SK-N-SH treated with all-trans-retinoic acid at 6 μM for 48 hours (cell line): ENCODE data around the gene MBNL2.
A peak's percentile ranks its signal among the peaks of the same experiment; 100 is the strongest.

Experiments
- ATAC-seq: fragments of 200-7000 bp; cut with Tn5 transposase; 3 replicates; pipeline ENCODE4 v1.9.1; 2020; ENCODE audit warnings: mild to moderate bottlenecking, moderate library complexity
- ARNTL ChIP-seq: fragments of 450-650 bp; formaldehyde crosslinking; IDR thresholded peaks from 2 replicates; pipeline ENCODE4 v1.5.0; 2020; ENCODE audit warnings: low read depth, mild to moderate bottlenecking, moderate library complexity, borderline replicate concordance
- BACH2 ChIP-seq: fragments of 250-450 bp; sonication (Bioruptor Pico); IDR thresholded peaks from 2 replicates; pipeline ENCODE4 v1.9.0; 2021; ENCODE audit warnings: mild to moderate bottlenecking, borderline replicate concordance
- CREB5 ChIP-seq: fragments of 250-450 bp; sonication (Bioruptor Pico); IDR thresholded peaks from 2 replicates; pipeline ENCODE4 v1.5.1; 2020; ENCODE audit warnings: low read depth, mild to moderate bottlenecking, moderate library complexity
- CSDC2 ChIP-seq: fragments of 250-450 bp; sonication (Bioruptor Pico); IDR thresholded peaks from 2 replicates; pipeline ENCODE4 v1.5.0; 2020; ENCODE audit warnings: mild to moderate bottlenecking, moderate library complexity
- ESRRG ChIP-seq: fragments of 250-450 bp; sonication (Bioruptor Pico); IDR thresholded peaks from 2 replicates; pipeline ENCODE4 v1.6.1; 2021; ENCODE audit warnings: mild to moderate bottlenecking
- ISL1 ChIP-seq: fragments of 250-450 bp; sonication (Bioruptor Pico); IDR thresholded peaks from 2 replicates; pipeline ENCODE4 v2.1.2; 2022; ENCODE audit warnings: mild to moderate bottlenecking, moderate library complexity
- OSR1 ChIP-seq: fragments of 250-450 bp; sonication (Bioruptor Pico); IDR thresholded peaks from 2 replicates; pipeline ENCODE4 v1.8.0; 2022; ENCODE audit warnings: moderate library complexity, mild to moderate bottlenecking, inconsistent platforms
- PPARA ChIP-seq: fragments of 250-450 bp; sonication (Bioruptor Pico); IDR thresholded peaks from 2 replicates; pipeline ENCODE4 v1.5.0; 2020; ENCODE audit warnings: mild to moderate bottlenecking, borderline replicate concordance
- SNAI2 ChIP-seq: fragments of 250-450 bp; sonication (Bioruptor Pico); IDR thresholded peaks from 2 replicates; pipeline ENCODE4 v1.5.0; 2020; ENCODE audit warnings: mild to moderate bottlenecking, moderate library complexity
- TOX ChIP-seq: fragments of 250-450 bp; sonication (Bioruptor Pico); IDR thresholded peaks from 2 replicates; pipeline ENCODE4 v1.8.0; 2021; ENCODE audit warnings: mild to moderate bottlenecking, moderate library complexity, borderline replicate concordance
- ZFP3 ChIP-seq: fragments of 250-450 bp; sonication (Bioruptor Pico); IDR thresholded peaks from 2 replicates; pipeline ENCODE4 v1.5.0; 2020; ENCODE audit warnings: mild to moderate bottlenecking, moderate library complexity
- ZFP30 ChIP-seq: fragments of 450-650 bp; formaldehyde crosslinking; IDR thresholded peaks from 2 replicates; pipeline ENCODE4 v1.5.0; 2022; ENCODE audit warnings: mild to moderate bottlenecking, moderate library complexity
- ZNF8 ChIP-seq: fragments of 450-650 bp; formaldehyde crosslinking; IDR thresholded peaks from 2 replicates; pipeline ENCODE4 v1.5.0; 2020; ENCODE audit warnings: mild to moderate bottlenecking, moderate library complexity
- TF ChIP-seq, protein P1 (sequence below): fragments of 250-450 bp; sonication (Bioruptor Pico); IDR thresholded peaks from 2 replicates; pipeline ENCODE4 v1.8.0; 2021; ENCODE audit warnings: low read depth, mild to moderate bottlenecking, moderate library complexity, borderline replicate concordance
- TF ChIP-seq, protein P2 (sequence below): fragments of 250-450 bp; sonication (Bioruptor Pico); IDR thresholded peaks from 2 replicates; pipeline ENCODE4 v1.8.0; 2020; ENCODE audit warnings: mild to moderate bottlenecking, moderate library complexity, borderline replicate concordance

Gene MBNL2

DNA sequence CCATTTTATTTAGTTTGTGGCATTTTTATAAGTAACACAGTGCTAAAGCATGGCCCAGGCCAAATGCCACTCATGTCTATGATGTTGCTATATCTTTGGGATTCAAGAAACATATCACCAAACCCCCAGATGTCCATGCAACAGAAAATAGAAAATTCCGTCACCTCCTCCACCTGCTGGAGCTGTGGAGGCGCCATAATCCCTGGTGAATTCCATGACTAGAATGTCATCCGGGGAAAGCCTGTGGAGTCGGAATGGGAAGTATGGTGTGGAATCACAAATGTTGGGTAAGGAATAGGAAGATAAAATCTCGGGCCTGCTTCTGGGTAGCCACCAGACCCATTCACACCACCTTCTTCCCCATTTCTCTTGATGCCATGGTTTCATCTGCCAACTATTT, 160.1 kb downstream of the MBNL2 start (continued):
- TF ChIP-seq, protein P1, sequence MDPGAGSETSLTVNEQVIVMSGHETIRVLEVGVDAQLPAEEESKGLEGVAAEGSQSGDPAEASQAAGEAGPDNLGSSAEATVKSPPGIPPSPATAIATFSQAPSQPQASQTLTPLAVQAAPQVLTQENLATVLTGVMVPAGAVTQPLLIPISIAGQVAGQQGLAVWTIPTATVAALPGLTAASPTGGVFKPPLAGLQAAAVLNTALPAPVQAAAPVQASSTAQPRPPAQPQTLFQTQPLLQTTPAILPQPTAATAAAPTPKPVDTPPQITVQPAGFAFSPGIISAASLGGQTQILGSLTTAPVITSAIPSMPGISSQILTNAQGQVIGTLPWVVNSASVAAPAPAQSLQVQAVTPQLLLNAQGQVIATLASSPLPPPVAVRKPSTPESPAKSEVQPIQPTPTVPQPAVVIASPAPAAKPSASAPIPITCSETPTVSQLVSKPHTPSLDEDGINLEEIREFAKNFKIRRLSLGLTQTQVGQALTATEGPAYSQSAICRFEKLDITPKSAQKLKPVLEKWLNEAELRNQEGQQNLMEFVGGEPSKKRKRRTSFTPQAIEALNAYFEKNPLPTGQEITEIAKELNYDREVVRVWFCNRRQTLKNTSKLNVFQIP (CRISPR knock-in tag): no peak
- TF ChIP-seq ZFP3 (CRISPR knock-in tag) (no peak), SNAI2 (CRISPR knock-in tag) (no peak)

- no peak for ATAC-seq
- TF ChIP-seq ZFP30 (CRISPR knock-in tag) (no peak), CREB5 (no peak), BACH2 (CRISPR knock-in tag) (no peak)
- TF ChIP-seq, protein P1 (CRISPR knock-in tag): no peak
These were observed 162.2 kb downstream of the MBNL2 start for GRCh38 chr13:97384371-97384770.

DNA sequence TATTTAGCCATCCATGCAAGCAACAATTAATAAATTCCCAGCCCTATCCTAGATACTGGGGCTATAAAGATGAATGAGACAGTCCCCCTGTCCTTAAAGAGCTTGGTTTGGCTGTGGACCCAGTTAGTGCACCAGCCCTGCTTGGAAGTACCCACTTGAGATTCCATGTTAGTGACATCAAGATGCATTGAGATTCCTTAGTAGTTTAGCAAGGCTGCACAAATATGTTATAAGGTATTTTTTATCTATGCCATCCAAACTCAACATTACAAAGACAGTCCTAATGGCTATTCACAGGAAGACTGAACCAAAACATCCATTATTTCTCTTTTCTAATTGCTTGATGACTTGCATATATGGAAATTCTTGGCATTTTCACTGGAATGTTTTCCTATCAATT, 163.0 kb downstream of the MBNL2 start:
- TF ChIP-seq ISL1 (CRISPR knock-in tag) (peak; percentile 94), CREB5 (peak; percentile 45; the same call in 1 of the 2 replicates), PPARA (CRISPR knock-in tag) (no peak), BACH2 (CRISPR knock-in tag) (no peak)
- peak; percentile 49 for ATAC-seq

DNA sequence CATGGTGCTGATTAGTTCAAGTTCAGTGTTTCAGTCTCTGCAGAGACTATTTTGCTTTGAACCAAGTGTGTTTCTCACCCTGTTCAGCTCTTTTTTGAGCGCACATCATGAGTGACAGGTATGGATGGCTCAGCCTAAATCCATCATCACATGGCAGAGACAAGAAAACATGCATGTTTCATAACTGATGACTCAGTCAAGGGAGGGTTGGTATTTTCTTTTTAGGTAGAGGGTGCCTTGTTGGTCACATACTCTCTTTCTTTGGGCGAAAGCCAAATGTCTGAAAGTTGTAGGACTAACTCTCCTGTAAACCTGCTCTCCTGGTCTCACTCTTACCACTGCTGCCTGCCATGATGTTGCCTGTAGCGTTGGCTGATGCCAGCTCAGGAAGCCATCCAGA, 163.7 kb downstream of the MBNL2 start:
- no peak for TF ChIP-seq OSR1 (CRISPR knock-in tag)
- TF ChIP-seq ARNTL: no peak
- TF ChIP-seq ZFP30 (CRISPR knock-in tag): no peak
- no peak for TF ChIP-seq TOX (CRISPR knock-in tag)
- ATAC-seq: no peak; the same call in 1 of the 3 replicates

DNA sequence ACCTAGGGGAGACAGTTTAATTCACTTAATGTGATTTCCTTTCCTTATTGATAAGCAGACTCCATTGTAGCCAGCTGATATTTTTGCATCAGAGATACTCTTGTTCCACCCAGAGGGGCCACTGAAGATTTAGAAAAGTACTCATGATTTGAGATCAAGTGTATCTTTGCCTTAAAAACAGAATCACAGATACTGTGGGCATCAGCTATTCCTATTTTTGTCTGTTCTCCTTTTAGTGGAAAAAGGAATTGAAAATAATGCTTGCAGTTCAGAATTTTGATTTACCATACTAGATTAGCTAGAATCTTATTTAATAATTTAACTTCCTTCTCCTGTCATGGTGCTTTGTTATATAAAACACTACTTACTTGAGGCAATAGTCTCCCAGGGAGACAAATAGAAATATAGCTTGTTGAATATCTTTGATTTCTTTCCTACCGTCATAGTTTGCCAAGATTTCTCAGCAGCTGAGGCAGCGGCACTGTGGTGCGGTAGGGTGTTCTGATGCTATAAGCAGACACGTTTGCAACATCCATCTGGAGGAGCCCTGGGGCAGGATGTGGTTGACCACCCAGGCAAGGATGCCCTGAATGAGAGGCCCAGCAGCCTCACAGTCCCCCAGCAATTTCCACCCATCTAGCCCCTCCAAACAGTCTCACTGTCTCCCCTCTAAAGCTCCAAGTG, 164.8 kb downstream of the MBNL2 start:
- ATAC-seq: no peak
- TF ChIP-seq CSDC2 (no peak), CREB5 (no peak), ESRRG (CRISPR knock-in tag) (no peak), ARNTL (no peak), ISL1 (CRISPR knock-in tag) (no peak), ZNF8 (CRISPR knock-in tag) (no peak), OSR1 (CRISPR knock-in tag) (no peak)
- TF ChIP-seq, protein P2, sequence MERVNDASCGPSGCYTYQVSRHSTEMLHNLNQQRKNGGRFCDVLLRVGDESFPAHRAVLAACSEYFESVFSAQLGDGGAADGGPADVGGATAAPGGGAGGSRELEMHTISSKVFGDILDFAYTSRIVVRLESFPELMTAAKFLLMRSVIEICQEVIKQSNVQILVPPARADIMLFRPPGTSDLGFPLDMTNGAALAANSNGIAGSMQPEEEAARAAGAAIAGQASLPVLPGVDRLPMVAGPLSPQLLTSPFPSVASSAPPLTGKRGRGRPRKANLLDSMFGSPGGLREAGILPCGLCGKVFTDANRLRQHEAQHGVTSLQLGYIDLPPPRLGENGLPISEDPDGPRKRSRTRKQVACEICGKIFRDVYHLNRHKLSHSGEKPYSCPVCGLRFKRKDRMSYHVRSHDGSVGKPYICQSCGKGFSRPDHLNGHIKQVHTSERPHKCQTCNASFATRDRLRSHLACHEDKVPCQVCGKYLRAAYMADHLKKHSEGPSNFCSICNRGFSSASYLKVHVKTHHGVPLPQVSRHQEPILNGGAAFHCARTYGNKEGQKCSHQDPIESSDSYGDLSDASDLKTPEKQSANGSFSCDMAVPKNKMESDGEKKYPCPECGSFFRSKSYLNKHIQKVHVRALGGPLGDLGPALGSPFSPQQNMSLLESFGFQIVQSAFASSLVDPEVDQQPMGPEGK (CRISPR knock-in tag): no peak
